GM23338 (cell line): Measurements from ENCODE around the gene TRIM38. TPM values are rescaled to one million over a fixed set of nuclear protein-coding genes. Genes with fewer than 3 reads are reported as not detected.

Source experiments
- ATAC-seq: fragments of 200-7000 bp; cut with Tn5 transposase; 3 replicates; pipeline ENCODE4 v1.9.1; 2020
- DNase-seq: peaks from one replicate; pipeline ENCODE4 v3.0.0-alpha.2; 2015; ENCODE audit warnings: low spot score
- H2AFZ ChIP-seq: fragments of 200-600 bp; sonication (generic); 2 replicates; pipeline ENCODE4 v1.8.0; 2016; ENCODE audit warnings: antibody characterized with exemption, mild to moderate bottlenecking, moderate library complexity
- H3F3A ChIP-seq: fragments of 200-600 bp; sonication (generic); replicated peaks from 2 replicates; pipeline ENCODE4 v1.8.0; 2017; ENCODE audit warnings: antibody characterized with exemption, mixed run types, low read depth
- H3K27ac ChIP-seq: fragments of 200-600 bp; sonication (generic); 2 replicates; pipeline ENCODE4 v1.6.1; 2016; ENCODE audit warnings: low read depth
- H3K27me3 ChIP-seq: fragments of 200-600 bp; sonication (generic); 2 replicates; pipeline ENCODE4 v1.8.0; 2016; ENCODE audit warnings: mild to moderate bottlenecking, mixed run types, moderate library complexity; ENCODE audit not compliant: insufficient read depth
- H3K36me3 ChIP-seq: fragments of 200-600 bp; sonication (generic); 2 replicates; pipeline ENCODE4 v1.8.0; 2016; ENCODE audit warnings: mild to moderate bottlenecking; ENCODE audit not compliant: insufficient read depth
- H3K4me1 ChIP-seq: fragments of 200-600 bp; sonication (generic); 2 replicates; pipeline ENCODE4 v1.8.0; 2016; ENCODE audit warnings: mild to moderate bottlenecking, moderate library complexity; ENCODE audit not compliant: insufficient read depth
- H3K4me2 ChIP-seq: fragments of 200-600 bp; sonication (generic); 2 replicates; pipeline ENCODE4 v1.7.1; 2017; ENCODE audit warnings: mixed run types
- H3K4me3 ChIP-seq: fragments of 200-600 bp; sonication (generic); 2 replicates; pipeline ENCODE4 v1.6.1; 2016; ENCODE audit warnings: mixed run types
- H3K79me2 ChIP-seq: fragments of 200-600 bp; sonication (generic); replicated peaks from 2 replicates; pipeline ENCODE4 v1.8.0; 2017; ENCODE audit warnings: mild to moderate bottlenecking; ENCODE audit not compliant: insufficient read depth
- H3K9me2 ChIP-seq: fragments of 200-600 bp; sonication (generic); 2 replicates; pipeline ENCODE4 v1.8.0; 2017; ENCODE audit not compliant: insufficient read depth
- H4K20me1 ChIP-seq: fragments of 200-600 bp; sonication (generic); replicated peaks from 2 replicates; pipeline ENCODE4 v1.8.0; 2017; ENCODE audit warnings: mild to moderate bottlenecking; ENCODE audit not compliant: insufficient read depth
- H3K27ac Mint-ChIP-seq: 2 replicates; pipeline ENCODE4 v1.8.0; 2020; ENCODE audit warnings: inconsistent platforms, mild to moderate bottlenecking, moderate library complexity, mixed read lengths
- H3K27me3 Mint-ChIP-seq: 3 replicates; pipeline ENCODE4 v1.8.0; 2022; ENCODE audit warnings: low read depth, mild to moderate bottlenecking, moderate library complexity, mixed read lengths, inconsistent platforms; ENCODE audit not compliant: insufficient read depth, poor library complexity
- H3K36me3 Mint-ChIP-seq: 3 replicates; pipeline ENCODE4 v1.8.0; 2021; ENCODE audit warnings: low read depth, mild to moderate bottlenecking, inconsistent platforms, moderate library complexity, mixed read lengths
- H3K4me1 Mint-ChIP-seq: 3 replicates; pipeline ENCODE4 v1.8.0; 2020; ENCODE audit warnings: mild to moderate bottlenecking, inconsistent platforms, mixed read lengths
- H3K4me3 Mint-ChIP-seq: 3 replicates; pipeline ENCODE4 v1.8.0; 2021; ENCODE audit warnings: moderate library complexity, mild to moderate bottlenecking, inconsistent platforms, mixed read lengths
- H3K9me3 Mint-ChIP-seq: 3 replicates; pipeline ENCODE4 v1.8.0; 2020; ENCODE audit warnings: moderate library complexity, mild to moderate bottlenecking, inconsistent platforms, mixed read lengths
- CREB1 ChIP-seq: fragments of 250-450 bp; sonication (Bioruptor Pico); IDR thresholded peaks from 2 replicates; pipeline ENCODE4 v1.5.0; 2020; ENCODE audit warnings: low read depth, mild to moderate bottlenecking, moderate library complexity
- ETS1 ChIP-seq: IDR thresholded peaks from 2 replicates; pipeline ENCODE4 v1.6.1; 2016; ENCODE audit warnings: antibody characterized with exemption
- EZH2phosphoT487 ChIP-seq: fragments of 200-600 bp; sonication (generic); IDR thresholded peaks from one replicate; pipeline ENCODE4 v1.8.1; 2018; ENCODE audit warnings: antibody characterized with exemption; ENCODE audit not compliant: unreplicated experiment
- JUNB ChIP-seq: IDR thresholded peaks from one replicate; pipeline ENCODE4 v1.6.1; 2016; ENCODE audit warnings: antibody characterized with exemption; ENCODE audit not compliant: unreplicated experiment
- NANOG ChIP-seq: IDR thresholded peaks from 2 replicates; pipeline ENCODE4 v1.6.1; 2016; ENCODE audit warnings: antibody characterized with exemption, borderline replicate concordance
- POLR2AphosphoS5 ChIP-seq: IDR thresholded peaks from 2 replicates; pipeline ENCODE4 v1.6.1; 2016; ENCODE audit warnings: antibody characterized with exemption, low read depth
- REST ChIP-seq: IDR thresholded peaks from one replicate; pipeline ENCODE4 v1.6.1; 2018; ENCODE audit warnings: antibody characterized with exemption; ENCODE audit not compliant: unreplicated experiment
- ZNF331 ChIP-seq: fragments of 250-450 bp; sonication (Bioruptor Pico); IDR thresholded peaks from 2 replicates; pipeline ENCODE4 v1.5.0; 2020; ENCODE audit warnings: low read depth, mild to moderate bottlenecking, moderate library complexity
- ZNF462 ChIP-seq: fragments of 250-450 bp; sonication (Bioruptor Pico); IDR thresholded peaks from 2 replicates; pipeline ENCODE4 v1.5.0; 2020; ENCODE audit warnings: mild to moderate bottlenecking, moderate library complexity
- polyA plus RNA-seq: library from polyadenylated mRNA; unstranded; fragments of >200 nt; fragmentation: Nextera tagmentation; extraction: Ambion mirVana; gene quantifications from 2 replicates; pipeline ENCODE4 v1.2.1, GENCODE V29; 2016
- total RNA-seq: library from RNA; depleted of rRNA; stranded (reverse); fragments of >200 nt; shearing (Covaris generic); gene quantifications from 2 replicates; pipeline ENCODE4 v1.2.3, GENCODE V29; 2014

TRIM38 gene
- total and polyA plus RNA-seq, 2 experiments from 2014 or later = 0.66 to 0.82 TPM

GRCh38 chr6:26033085-26033940, 70.7 kb downstream of the TRIM38 start:
- Mint-ChIP-seq H3K4me3 (peak overlapping the region; percentile 86), H3K4me1 (peaks cover 53% of the 10 kb centered on the region), H3K27me3 (peaks cover 34% of the 10 kb centered on the region), H3K27ac (peak overlapping the region; percentile 99), H3K9me3 (peaks cover 7% of the 10 kb centered on the region; the same call in 1 of the 3 replicates), H3K36me3 (no peaks in the 10 kb centered on the region; the same call in 2 of the 3 replicates)
- Histone ChIP-seq H3K27ac (peak overlapping the region; percentile 96), H3K9me2 (no peaks in the 10 kb centered on the region), H3K36me3 (no peaks in the 10 kb centered on the region), H2AFZ (no peak overlapping the region), H3K4me1 (peaks cover 28% of the 10 kb centered on the region), H3F3A (peaks cover 7% of the 10 kb centered on the region; the same call in 1 of the 2 replicates), H3K4me3 (peak overlapping the region; percentile 69), H3K27me3 (no peaks in the 10 kb centered on the region), H3K79me2 (no peaks in the 10 kb centered on the region), H3K4me2 (peak overlapping the region; percentile 77), H4K20me1 (no peaks in the 10 kb centered on the region)
- ATAC-seq (peak; percentile 66), DNase-seq (peak; percentile 95)
- TF ChIP-seq CREB1 (CRISPR knock-in tag) (0 out of 2 replicates have a peak, but pooled peaks have one; percentile 22), REST (no peak), POLR2AphosphoS5 (peak; percentile 92)

- DNase-seq = peak; percentile 38
- Mint-ChIP-seq H3K4me1 (peaks cover 49% of the 10 kb centered on the region), H3K27ac (peak overlapping the region; percentile 99), H3K36me3 (no peaks in the 10 kb centered on the region; the same call in 2 of the 3 replicates), H3K9me3 (peaks cover 7% of the 10 kb centered on the region; the same call in 1 of the 3 replicates), H3K27me3 (peaks cover 30% of the 10 kb centered on the region), H3K4me3 (peak overlapping the region; percentile 86)
- H3K27ac ChIP-seq = peak overlapping the region; percentile 79
- no peaks in the 10 kb centered on the region for H4K20me1 ChIP-seq
- H3K79me2 ChIP-seq = no peaks in the 10 kb centered on the region
- H3K4me1 ChIP-seq = peaks cover 24% of the 10 kb centered on the region
- no peaks in the 10 kb centered on the region for H3K27me3 ChIP-seq
- no peaks in the 10 kb centered on the region for H3K36me3 ChIP-seq
- H3K4me3 ChIP-seq = peak overlapping the region; percentile 69
- ATAC-seq = peak; percentile 9
- H3K4me2 ChIP-seq = peak overlapping the region; percentile 71
- H3K9me2 ChIP-seq = no peaks in the 10 kb centered on the region
- peaks cover 4% of the 10 kb centered on the region; the same call in 1 of the 2 replicates for H3F3A ChIP-seq
- no peak overlapping the region for H2AFZ ChIP-seq
- TF ChIP-seq ZNF331 (CRISPR knock-in tag) = no peak
- no peak for TF ChIP-seq ZNF462 (CRISPR knock-in tag)
- no peak for TF ChIP-seq ETS1
- no peak for TF ChIP-seq NANOG
- no peak for TF ChIP-seq CREB1 (CRISPR knock-in tag)
- TF ChIP-seq POLR2AphosphoS5 = no peak
- no peak for TF ChIP-seq EZH2phosphoT487
- no peak for TF ChIP-seq JUNB
Measured at GRCh38 chr6:26033941-26034354, 71.3 kb downstream of the TRIM38 start.
